ENCODE measurements around the gene PMS2.
"Not testable (repeated sequence)": the region's sequence is repeated elsewhere in the genome, so short reads cannot be mapped to it uniquely, and the experiment has no call there.

The PMS2 gene

GRCh38 chr7:5924180-5924579 lies 84.7 kb downstream of the PMS2 start:
- not testable (repeated sequence) for H3K4me3 ChIP-seq (ENCODE audit: low read length); H3K9me2 ChIP-seq (replicated peaks; ENCODE audit: insufficient read depth, low read length); DNase-seq; H3K79me2 ChIP-seq (ENCODE audit: low read length); H3K36me3 ChIP-seq (replicated peaks; ENCODE audit: insufficient read depth, low read length); H3K4me2 ChIP-seq (ENCODE audit: low read depth, low read length); H4K20me1 ChIP-seq (ENCODE audit: insufficient read depth, low read length); H3K9ac ChIP-seq (ENCODE audit: low read length); H2AFZ ChIP-seq (ENCODE audit: low read length); H3K4me1 ChIP-seq (ENCODE audit: low read length); H3K27ac ChIP-seq (ENCODE audit: low read length); H3F3A ChIP-seq (ENCODE audit: insufficient read depth, low read length); H3K9me3 ChIP-seq (replicated peaks; ENCODE audit: insufficient read depth, low read length); H3K27me3 ChIP-seq (replicated peaks; ENCODE audit: insufficient read depth, low read length)

All from MM.1S (cell line).